DMS79 treated with DMSO at 0.1 percent for 48 hours (cell line): ENCODE measurements around the gene CHRNA4.

ENCODE experiments used
- DNase-seq: peaks from one replicate; lab custom pipeline; 2025; lab: John Stamatoyannopoulos, UW

Gene CHRNA4

GRCh38 chr20:63363981-63364561 is 2.9 kb upstream of the CHRNA4 start:
- no peak for DNase-seq

GRCh38 chr20:63363013-63363957 is 2.1 kb upstream of the CHRNA4 start:
- DNase-seq: no peak

- DNase-seq: no peak
Measured at GRCh38 chr20:63362436-63363009, 1.4 kb upstream of the CHRNA4 start.

GRCh38 chr20:63361519-63362435 is 628 bp upstream of the CHRNA4 start:
- peak; percentile 46 for DNase-seq

GRCh38 chr20:63359937-63360849 is 956 bp downstream of the CHRNA4 start:
- DNase-seq: no peak

- DNase-seq: no peak
Measured at GRCh38 chr20:63359164-63359934, 1.8 kb downstream of the CHRNA4 start.

- peak; percentile 94 for DNase-seq
Measured at GRCh38 chr20:63357921-63358905, 2.9 kb downstream of the CHRNA4 start.

GRCh38 chr20:63356931-63357879 is 3.9 kb downstream of the CHRNA4 start:
- no peak for DNase-seq

- no peak for DNase-seq
Measured at GRCh38 chr20:63356511-63356910, 4.6 kb downstream of the CHRNA4 start.

GRCh38 chr20:63355781-63356295 is 5.3 kb downstream of the CHRNA4 start:
- no peak for DNase-seq

- DNase-seq: no peak
Measured at GRCh38 chr20:63354636-63355350, 6.4 kb downstream of the CHRNA4 start.

GRCh38 chr20:63352811-63353221 is 8.3 kb downstream of the CHRNA4 start:
- no peak for DNase-seq

GRCh38 chr20:63351811-63352591 is 9.1 kb downstream of the CHRNA4 start:
- DNase-seq: peak; percentile 94

- no peak for DNase-seq
Measured at GRCh38 chr20:63351326-63351700, 9.8 kb downstream of the CHRNA4 start.

GRCh38 chr20:63350597-63351325 is 10.4 kb downstream of the CHRNA4 start:
- no peak for DNase-seq
